COR-L47 (cell line): ENCODE data around the gene CLECL1.
"Not testable (repeated sequence)": the region's sequence is repeated elsewhere in the genome, so short reads cannot be mapped to it uniquely, and the experiment has no call there.

Experiments
- DNase-seq: peaks from one replicate; lab custom pipeline; 2025; lab: John Stamatoyannopoulos, UW

CLECL1 gene

DNA sequence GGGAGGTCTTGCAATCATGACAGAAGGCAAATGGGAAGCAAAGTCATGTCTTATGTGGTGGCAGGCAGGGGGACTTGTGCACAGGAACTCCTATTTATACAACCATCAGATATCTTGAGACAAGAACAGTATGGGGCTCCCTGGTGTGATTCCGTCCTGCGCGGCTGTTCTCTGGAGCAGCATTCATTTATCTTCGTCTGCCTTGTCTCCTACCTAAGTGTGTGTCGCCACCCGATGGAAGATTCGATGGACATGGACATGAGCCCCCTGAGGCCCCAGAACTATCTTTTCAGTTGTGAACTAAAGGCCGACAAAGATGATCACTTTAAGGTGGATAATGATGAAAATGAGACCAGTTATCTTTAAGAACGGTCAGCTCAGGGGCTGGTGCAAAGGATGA lies 37.7 kb downstream of the CLECL1 start:
- not testable (repeated sequence) for DNase-seq

DNA sequence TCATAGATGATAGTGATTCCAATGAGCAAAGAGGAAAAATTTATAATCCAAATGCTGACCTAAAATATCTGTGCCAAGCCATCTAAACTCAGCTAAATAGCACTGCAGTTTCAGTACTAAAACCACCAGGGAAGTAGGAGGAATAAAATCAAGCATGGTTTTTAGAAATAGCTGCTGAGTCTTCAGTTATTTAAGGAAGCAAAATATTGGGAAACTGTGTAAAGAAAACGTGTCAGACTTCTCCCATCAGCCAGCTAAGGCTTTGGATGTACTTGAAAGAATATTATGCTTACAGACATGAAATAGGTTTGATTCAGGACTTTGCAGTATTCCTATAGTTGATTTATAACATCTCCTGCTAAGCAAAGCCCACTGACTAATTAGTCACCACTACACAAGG lies 38.7 kb downstream of the CLECL1 start:
- no peak for DNase-seq

DNA sequence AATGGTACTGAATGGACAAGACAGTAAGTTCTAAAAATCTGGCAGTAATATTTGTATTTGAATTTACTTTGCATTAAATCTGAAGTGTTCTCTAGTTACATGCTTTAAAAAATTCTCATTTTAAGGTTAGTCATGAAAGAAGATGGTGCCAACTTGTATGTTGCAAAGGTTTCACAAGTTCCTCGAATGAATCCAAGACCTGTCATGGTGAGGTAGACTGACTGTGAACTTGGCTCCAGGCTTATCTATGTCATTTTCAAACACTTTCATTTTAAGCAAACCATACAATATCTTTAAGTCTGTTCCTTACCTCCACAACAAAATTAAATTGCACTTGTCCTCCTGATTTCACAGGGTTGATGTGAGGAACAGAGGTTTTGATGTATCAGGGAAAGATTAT lies 40.0 kb downstream of the CLECL1 start:
- no peak for DNase-seq

DNA sequence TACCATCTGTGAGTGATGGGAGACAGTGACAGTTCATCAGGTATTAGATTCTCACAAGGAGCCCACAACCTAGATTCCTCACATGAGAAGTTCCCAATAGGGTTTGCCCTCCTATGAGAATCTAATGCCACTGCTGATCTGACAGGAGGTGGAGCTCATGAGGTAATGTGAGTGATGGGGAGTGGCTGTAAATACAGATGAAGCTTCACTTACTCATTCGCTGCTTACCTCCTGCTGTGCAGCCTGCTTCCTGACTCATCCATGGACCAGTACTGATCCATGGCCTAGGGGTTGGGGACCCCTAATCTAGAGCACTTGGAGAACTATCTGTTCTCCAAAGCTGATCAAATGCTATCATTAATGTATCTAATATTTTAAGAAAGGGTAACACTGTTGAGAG lies 45.7 kb downstream of the CLECL1 start:
- no peak for DNase-seq

DNA sequence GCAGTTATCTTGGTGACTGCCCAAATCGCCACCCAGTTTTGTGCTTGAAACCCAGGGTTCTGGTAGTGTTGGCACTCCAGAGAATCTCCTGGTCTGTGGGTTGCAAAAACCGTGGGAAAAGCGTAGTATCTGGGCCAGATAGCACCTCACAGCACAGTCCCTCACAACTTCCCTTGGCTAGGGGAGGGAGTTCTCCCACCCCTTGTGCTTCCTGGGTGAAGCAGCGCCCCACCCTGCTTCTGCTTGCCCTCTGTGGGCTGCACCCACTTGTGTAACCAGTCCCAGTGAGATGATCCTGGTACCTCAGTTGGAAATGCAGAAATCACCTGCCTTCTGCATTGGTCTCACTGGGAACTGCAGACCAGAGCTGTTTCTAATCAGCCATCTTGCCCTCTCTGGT lies 47.0 kb downstream of the CLECL1 start:
- no peak for DNase-seq

DNA sequence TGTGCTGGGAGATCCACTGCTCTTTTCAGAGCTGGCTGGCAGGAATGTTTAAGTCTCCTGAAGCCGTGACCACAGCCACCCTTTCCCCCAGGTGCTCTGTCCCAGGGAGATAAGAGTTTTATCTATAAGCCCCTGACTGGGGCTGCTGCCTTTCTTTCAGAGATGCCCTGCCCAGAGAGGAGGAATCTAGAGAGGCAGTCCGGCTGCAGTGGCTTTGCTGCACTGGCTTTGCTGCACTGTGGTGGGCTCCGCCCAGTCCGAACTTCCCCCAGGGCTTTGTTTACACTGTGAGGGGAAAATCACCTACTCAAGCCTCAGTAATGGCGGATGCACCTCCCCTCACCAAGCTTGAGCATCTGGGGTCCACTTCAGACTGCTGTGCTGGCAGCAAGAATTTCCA lies 47.5 kb downstream of the CLECL1 start:
- DNase-seq = not testable (repeated sequence)

DNA sequence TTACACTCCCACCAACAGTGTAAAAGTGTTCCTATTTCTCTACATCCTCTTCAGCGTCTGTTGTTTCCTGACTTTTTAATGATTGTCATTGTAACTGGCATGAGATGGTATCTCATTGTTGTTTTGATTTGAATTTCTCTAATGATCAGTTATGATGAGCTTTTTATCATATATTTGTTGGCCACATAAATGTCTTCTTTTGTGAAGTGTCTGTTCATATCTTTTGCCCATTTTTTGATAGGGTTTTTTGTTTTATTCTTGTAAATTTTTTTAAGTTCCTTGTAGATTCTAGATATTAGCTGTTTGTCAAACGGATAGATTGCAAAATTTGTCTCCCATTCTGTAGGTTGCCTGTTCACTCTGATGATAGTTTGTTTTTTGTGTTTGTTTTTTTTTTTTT lies 49.9 kb downstream of the CLECL1 start:
- not testable (repeated sequence) for DNase-seq

DNA sequence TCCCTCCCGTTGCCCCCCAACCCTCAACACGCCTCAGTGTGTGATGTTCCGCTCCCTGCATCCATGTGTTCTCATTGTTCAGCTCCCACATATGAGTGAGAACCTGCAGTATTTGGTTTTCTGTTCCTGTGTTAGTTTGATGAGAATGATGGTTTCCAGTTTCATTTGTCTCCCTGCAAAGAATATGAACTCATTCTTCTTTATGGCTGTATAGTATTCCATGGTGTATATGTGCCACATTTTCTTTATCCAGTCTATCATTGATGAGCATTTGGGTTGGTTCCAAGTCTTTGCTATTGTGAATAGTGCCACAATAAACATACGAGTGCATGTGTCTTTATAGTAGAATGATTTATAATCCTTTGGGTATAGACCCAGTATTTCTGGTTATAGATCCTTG lies 50.4 kb downstream of the CLECL1 start:
- not testable (repeated sequence) for DNase-seq

DNA sequence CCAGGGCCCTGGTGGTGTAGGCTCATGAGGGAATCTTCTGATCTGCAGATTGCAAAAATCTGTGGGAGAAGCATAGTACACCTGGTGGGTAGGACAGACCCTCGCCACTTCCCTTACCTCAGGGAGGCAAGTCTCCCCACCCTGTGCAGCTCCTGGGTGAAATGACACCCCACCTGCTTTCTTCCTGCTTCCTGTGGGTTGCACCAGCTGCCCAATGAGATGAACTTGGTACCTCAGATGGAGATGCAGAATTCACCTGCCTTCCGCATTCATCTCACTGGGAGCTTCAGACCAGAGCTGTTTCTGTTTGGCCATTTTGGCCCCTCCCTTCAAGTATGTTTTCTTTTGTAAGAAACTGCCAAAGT lies 58.7 kb downstream of the CLECL1 start:
- no peak for DNase-seq

DNA sequence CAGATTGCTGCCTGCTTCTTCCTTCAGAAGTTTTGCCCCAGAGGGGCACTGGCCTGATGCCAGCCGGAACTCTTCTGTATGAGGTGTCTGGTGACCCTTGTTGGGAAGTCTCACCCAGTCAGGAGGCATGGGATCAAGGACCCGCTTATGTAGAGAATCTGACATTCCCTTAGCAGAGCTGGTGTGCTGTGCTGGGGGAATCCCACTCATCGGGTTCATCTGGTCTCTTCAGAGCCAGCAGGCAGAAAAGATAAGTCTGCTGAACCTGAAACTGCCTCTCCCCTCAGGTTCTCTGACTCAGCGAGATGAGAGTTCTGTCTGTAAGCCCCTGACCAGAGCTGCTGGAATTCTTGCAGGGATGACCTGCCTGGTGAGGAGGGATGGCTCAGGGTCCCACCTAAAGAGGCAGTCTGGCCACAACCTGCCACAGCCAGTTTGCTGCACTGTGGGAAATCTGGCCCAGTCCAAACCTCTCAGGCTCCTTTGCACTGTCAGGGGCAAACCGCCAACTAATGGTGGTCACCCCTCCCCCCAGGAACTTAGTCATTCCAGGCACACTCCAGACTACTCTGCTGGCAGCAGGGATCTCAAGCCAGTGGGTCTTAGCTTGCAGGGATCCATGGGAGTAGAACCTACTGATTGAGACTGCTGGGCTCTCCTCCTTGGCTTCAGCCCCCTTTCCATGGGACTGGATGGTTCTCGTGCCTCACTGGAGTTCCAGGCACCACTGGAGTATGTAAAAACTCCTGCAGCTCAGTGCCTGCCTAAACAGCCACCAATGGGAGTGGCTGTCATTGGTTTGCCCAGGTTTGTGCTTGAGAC lies 59.3 kb downstream of the CLECL1 start:
- no peak for DNase-seq
